ENCODE measurements around the gene MUC2. TPM values are rescaled to one million over a fixed set of nuclear protein-coding genes. Genes with fewer than 3 reads are reported as not detected.

Gene MUC2
- total RNA-seq, 1 donor from 2014 or later, result not detected

DNA sequence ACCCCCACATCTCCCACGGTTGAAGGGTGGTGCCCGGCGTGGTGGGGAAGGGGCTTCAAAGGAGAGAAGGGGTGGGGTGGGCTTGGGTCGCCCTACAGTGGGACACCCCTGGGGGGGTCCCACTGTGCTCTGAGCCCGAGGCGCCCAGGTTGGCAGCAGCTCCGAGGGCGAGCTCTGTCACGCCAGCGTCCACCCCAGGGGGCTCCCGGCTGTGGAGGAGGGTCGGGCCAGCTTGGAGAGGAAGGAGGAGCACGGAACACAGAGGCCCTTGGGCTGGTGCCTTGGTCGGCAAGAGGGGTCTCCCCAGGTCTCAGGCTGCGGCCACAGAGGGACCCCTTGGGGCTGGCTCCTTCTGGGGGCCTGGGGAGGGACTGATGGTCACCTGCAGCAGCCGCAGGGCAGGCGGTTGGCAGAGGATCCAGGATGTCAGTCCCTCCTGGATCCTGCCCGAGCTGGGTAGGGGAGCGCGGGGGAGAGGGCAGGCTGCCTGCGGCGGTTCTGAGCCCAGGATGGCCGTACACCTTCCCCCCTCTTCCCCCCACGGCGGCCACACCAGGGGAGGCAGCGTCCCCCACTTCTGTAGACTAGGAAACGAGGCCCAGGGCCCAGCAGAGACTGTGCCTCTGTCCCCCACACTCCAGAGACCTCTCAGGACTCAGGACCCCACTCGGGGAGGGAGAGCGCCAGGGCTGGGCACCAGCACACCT lies 38.9 kb upstream of the MUC2 start:
- ATAC-seq (no peak), DNase-seq (no peak)
- intact Hi-C loops (cut with micrococcal nuclease), result no loop called here

DNA sequence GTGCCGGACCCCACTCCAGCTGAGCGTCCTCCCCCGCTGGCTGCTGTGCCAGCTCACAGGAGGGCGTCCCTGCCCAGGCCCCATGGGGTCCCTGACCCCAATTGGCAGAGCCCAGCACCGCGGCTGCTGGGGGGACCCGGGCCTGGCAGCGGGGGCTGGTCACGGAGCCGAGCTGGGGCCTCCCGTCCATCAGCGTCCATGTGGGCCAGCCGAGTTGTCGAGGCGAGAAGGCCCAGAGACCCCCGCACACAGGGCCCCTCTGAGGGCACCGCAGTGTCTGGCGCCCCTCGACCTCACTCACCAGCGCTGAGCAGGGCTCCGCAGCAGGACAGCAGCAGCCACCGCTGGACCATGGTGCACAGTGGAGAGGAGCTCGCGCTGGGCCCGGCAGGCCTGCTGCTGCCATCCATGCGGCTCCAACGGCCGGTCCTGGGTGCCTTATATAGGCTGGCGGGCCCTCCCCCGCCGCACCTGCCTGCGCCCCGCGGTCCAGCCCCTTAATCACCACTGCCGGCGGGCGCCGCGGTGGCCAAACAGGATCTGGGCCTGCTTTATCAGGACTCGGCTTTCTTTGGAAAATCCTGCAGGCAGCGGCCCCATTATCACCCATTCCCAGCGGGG lies 38.3 kb upstream of the MUC2 start, which contains the start of gene MUC6:
Gene MUC6, minus strand, starts transcription at position 416 of the 621 bp plus-strand sequence. Its CDS starts 63 bp downstream, at position 353.
- DNase-seq (no peak), ATAC-seq (no peak)
- intact Hi-C loops (cut with micrococcal nuclease), result no loop called here

GRCh38 chr11:1036931-1037330 lies 37.7 kb upstream of the MUC2 start:
- no peak for ATAC-seq
- no peak for DNase-seq
- intact Hi-C loops (cut with micrococcal nuclease), result no loop called here

DNA sequence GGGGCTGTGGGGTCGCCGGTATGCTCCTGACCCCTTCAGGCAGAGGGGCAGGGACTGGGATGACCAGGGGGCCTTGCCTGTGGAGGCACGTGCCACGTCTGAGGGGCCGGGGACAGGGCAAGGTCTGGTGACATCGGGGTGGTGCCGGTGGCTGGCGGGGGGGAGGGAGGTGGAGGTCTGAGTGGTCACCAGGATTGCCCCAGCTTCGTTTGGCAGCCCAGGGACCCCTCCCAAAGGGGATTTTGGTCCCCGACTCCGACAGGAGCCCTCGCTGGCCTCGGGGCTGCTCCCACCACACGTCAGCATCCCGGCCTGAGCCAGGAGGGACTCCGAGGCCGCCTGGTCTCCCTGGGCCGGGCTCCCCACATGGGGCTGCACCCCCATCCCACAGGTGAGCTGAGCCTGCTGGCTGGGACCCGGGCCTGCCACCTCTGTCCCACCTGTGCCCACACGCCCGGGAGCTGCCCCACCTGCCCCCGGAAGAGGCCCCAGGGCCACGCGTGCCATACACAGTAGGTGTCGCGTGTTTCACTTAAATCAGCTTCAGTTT lies 37.1 kb upstream of the MUC2 start:
- intact Hi-C loops (cut with micrococcal nuclease), result no loop called here
- ATAC-seq (no peak), DNase-seq (no peak)

- DNase-seq (no peak), ATAC-seq (no peak)
- intact Hi-C loops (cut with micrococcal nuclease), result no loop called here
These were observed 36.3 kb upstream of the MUC2 start for GRCh38 chr11:1038361-1038760.

DNA sequence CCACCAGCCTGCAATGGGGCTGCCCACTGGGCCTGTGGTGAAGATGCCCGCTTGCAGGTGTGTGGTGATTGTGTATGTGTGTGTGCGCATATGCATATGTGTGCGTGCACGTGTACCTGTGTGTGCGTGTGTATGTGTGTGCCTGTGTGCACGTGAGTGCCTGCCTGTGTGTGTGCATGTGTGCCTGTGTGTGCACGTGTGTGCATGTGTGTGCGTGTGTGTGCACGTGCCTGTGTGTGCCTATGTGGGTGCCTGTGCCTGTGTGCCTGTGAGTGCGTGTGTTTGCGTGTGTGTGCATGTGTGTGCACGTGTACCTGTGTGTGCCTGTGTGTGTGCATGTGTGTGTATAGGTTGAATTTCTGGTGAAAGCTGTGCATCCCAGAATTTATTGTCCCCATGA lies 35.8 kb upstream of the MUC2 start:
- intact Hi-C loops (cut with micrococcal nuclease), result no loop called here
- DNase-seq, result no peak
- ATAC-seq, result no peak

- no peak for ATAC-seq
- intact Hi-C loops (cut with micrococcal nuclease), result no loop called here
- peak; percentile 23 for DNase-seq
These were observed 34.9 kb upstream of the MUC2 start for GRCh38 chr11:1039481-1040427.

- ATAC-seq (no peak), DNase-seq (peak; percentile 11)
- intact Hi-C loops (cut with micrococcal nuclease), result no loop called here
These were observed 34.1 kb upstream of the MUC2 start for GRCh38 chr11:1040428-1041148.

GRCh38 chr11:1041149-1041467 lies 33.6 kb upstream of the MUC2 start:
- no peak for ATAC-seq
- DNase-seq, result peak; percentile 19
- intact Hi-C loops (cut with micrococcal nuclease), result no loop called here

- ATAC-seq (no peak), DNase-seq (peak; percentile 11)
- intact Hi-C loops (cut with micrococcal nuclease), result no loop called here
These were observed 33.2 kb upstream of the MUC2 start for GRCh38 chr11:1041471-1041870.

DNA sequence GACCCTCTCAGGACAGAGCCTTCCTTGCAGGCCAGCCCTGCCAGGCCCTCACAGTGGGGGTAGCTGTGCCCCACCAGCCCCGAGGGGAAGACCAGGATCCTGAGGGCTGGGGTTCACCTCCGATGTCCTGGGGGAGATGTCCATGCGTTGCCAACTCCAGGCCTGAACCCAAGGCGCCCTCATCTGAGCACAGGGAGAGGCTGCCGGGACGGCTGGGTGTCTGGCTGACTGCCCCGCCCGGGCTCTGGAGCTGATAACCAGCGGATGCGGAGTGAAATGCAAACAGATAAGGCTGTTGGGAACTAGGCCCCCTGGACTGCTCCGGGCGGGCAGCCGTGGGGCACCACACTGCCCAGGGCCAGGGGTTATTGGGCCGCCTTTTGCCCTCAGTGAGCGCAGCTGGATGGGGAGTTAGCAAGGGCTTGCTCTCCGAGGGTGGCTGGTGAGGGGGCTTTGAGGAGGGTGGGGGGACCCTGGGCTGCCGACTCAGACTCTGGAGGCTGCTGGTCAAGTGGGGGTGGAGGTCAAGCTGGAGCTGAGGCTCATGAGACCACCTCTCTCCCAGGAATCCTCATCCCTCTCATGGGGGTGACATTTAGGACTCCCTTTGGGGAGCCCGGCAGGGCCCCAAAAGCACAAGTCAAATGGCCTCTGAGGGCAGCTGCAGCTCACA lies 32.6 kb upstream of the MUC2 start:
- ATAC-seq (peak; percentile 12), DNase-seq (peak; percentile 29)
- intact Hi-C loops (cut with micrococcal nuclease), result no loop called here

DNA sequence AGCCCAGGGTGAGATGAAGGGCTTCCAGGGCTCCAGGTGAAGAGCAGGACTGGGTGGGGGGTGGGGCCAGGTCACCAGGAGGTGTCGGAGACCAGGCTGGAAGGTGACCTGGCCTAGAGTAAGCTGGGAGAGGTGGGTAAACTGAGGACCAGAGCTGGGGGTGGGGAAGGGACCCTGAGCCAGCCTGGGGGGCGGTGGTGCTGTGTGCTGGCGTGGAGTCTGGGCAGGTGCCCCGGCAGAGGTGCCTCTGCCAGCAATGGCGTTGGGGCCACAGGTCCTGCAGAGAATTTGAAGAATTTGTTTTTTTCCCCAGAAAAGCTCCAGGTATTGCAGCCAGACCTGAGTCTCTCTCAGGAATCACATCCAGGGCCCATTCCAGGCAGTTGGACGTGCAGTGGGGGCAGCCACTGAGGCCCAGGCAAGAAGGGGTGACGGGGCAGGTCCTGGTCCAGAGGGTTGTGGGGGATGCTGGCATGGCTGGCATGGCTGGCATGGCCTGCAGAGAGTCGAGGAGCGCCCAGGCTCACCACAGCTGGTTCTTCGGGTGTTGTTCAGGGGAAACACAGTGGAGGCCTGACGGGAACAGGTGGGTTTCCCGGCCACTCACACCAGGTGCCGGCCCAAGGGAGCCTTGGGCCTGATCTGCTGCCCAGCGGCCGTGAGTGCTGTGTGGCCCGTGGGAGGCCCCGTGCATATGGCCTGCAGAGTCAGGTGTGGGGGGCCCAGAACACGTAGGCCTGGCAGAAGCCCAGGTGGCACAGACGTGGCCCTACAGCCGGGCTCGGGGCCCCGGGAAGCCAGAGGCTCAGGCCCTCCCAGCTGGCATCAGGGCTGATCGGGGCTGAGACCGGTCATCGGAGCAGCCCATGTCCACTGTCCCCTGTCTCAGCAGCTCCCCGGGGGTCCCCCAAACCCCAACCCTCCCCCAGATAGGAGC lies 31.8 kb upstream of the MUC2 start:
- ATAC-seq, result no peak

GRCh38 chr11:1043563-1044096 lies 31.0 kb upstream of the MUC2 start:
- ATAC-seq, result no peak
- intact Hi-C loops (cut with micrococcal nuclease), result no loop called here
- DNase-seq, result peak; percentile 21

More for the DNA sequence above, 31.8 kb upstream of the MUC2 start:
- intact Hi-C loops (cut with micrococcal nuclease), result no loop called here
- peak; percentile 28 for DNase-seq

DNA sequence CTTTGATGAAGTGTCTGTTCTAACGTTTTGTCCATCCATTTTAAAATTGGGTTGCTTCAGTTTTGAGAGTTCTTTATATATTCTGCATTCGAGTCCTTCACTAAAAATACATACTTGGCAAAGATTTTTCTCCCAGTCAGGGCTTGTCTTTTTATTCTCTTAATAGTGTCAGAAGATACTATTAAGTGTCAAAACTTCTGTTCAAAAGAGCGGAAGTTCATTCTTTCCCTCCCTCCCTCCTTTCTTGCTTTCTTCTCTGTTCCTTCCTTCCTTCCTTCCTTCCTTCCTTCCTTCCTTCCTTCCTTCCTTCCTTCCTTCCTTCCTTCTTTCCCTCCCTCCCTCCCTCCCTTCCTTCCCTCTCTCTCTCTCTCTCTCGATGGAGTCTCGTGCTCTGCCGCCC lies 30.5 kb upstream of the MUC2 start:
- DNase-seq, result no peak
- no peak for ATAC-seq
- intact Hi-C loops (cut with micrococcal nuclease), result no loop called here

DNA sequence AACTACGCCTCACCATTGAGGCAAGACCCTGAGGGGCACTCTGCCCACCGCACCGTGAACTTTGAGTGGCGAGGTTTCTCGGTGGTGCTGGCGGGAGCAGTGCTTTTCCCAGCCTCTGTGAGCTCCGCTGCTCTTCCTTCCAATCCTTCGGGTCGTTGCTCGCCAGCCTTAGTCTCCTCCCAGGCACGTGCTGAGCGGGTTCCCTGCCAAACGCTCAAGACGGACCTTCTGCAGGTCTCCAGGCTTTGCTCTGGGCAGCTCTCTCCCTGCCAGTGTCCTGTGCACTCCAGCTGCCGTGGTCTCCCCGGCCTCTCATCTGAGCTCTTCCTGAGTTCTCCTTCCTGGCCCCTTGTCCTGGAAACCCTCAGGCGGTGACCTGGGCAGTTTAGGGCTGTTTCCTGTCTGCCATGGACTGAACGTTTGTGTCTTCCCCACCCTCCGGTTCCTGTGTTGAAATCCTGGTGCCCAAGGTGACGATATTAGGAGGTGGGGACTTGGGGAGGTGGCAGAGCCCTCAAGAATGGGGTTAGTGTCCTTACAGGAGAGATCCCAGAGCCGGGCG lies 27.0 kb upstream of the MUC2 start:
- no peak for DNase-seq
- no peak for ATAC-seq
- intact Hi-C loops (cut with micrococcal nuclease), result no loop called here

DNA sequence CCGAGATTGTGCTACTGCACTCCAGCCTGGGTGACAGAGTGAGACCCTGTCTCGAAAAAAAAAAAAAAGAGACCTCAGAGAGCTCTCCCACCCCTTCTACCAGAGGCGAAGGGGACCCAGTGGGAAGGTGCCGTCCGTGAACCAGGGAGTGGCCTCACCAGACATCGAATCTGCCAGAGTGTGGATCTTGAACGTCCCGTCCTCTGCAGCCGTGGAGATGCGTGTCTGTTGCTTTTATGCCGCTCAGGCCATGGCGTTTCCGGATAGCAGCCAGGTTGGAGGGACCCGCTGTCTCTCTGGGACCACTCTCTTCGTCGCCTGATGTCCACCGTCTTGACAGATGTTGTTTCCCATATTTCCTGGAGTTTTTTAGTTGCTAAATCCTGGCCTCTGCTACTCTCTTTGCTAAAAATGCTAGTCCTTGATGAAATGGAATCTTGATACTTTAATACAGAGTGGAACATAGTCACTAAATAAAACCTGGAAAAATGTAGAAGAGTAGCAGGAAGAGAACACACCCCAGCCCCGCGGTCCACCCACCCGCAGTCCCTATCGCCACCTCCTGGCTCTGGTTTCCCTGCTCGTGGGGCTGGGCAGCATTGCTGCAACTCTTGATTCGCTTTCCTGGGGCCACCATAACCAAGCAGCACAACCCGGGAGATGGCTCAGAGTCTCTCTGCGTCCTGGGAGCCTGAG lies 26.2 kb upstream of the MUC2 start:
- no peak for DNase-seq
- intact Hi-C loops (cut with micrococcal nuclease), result no loop called here
- no peak for ATAC-seq

- DNase-seq (no peak), ATAC-seq (no peak)
- intact Hi-C loops (cut with micrococcal nuclease), result no loop called here
These were observed 25.6 kb upstream of the MUC2 start for GRCh38 chr11:1049071-1049405.
